Measurements from ENCODE around the gene TNIP2. TPM values are rescaled to one million over a fixed set of nuclear protein-coding genes. Genes with fewer than 3 reads are reported as not detected.

The TNIP2 gene
- total RNA-seq, 6 donors from 2014 or later, result 39.4 to 87.1 (median 60.1) TPM

GRCh38 chr4:2756691-2757350 is 685 bp upstream of the TNIP2 start:
- Histone ChIP-seq H3K27me3 (no peaks in the 10 kb centered on the region), H3K36me3 (peaks cover 0 to 6% (median 3%) of the 10 kb centered on the region in 4 donors), H3K9me3 (no peaks in the 10 kb centered on the region), H3K4me3 (peak overlapping the region in 3 of 4 donors; percentile 79 to 96 (median 85)), H3K27ac (peak overlapping the region in 3 of 4 donors; percentile 59 to 95 (median 80)), H3K4me1 (peaks cover 16 to 37% (median 26%) of the 10 kb centered on the region in 4 donors)
- TF ChIP-seq POLR2AphosphoS5 (IDR thresholded peaks at IDR 0.05), result no peak
- no peak for TF ChIP-seq EP300 (IDR thresholded peaks at IDR 0.05)
- no peak for TF ChIP-seq CTCF (IDR thresholded peaks at IDR 0.05)
- no peak for TF ChIP-seq POLR2A (IDR thresholded peaks at IDR 0.05)
- WGBS, 2 donors, result 75 to 77% methylated on average over 24 to 25 of the region's 25 CpGs
- DNase-seq, result no peak
- no peak for ATAC-seq (ENCODE audit: low FRiP score in 2 of 2)

- Histone ChIP-seq H3K27me3 (no peaks in the 10 kb centered on the region), H3K36me3 (peaks cover 0 to 6% (median 3%) of the 10 kb centered on the region in 4 donors), H3K9me3 (no peaks in the 10 kb centered on the region), H3K4me3 (peak overlapping the region; percentile 43 to 96 (median 82)), H3K4me1 (peaks cover 21 to 37% (median 25%) of the 10 kb centered on the region in 4 donors), H3K27ac (peak overlapping the region; percentile 87 to 95 (median 92))
- WGBS, 2 donors, result 55 to 69% methylated on average over 19 to 23 of the region's 23 CpGs
- ATAC-seq (ENCODE audit: low FRiP score in 2 of 2), result no peak
- TF ChIP-seq CTCF (IDR thresholded peaks at IDR 0.05) (no peak), POLR2A (IDR thresholded peaks at IDR 0.05) (no peak), POLR2AphosphoS5 (IDR thresholded peaks at IDR 0.05) (no peak)
- no peak for DNase-seq
Observed at GRCh38 chr4:2754848-2755819, 1.0 kb downstream of the TNIP2 start.

- DNase-seq, result no peak
- Histone ChIP-seq H3K9me3 (no peaks in the 10 kb centered on the region), H3K27ac (no peak overlapping the region), H3K27me3 (no peaks in the 10 kb centered on the region), H3K36me3 (peaks cover 0 to 11% (median 3%) of the 10 kb centered on the region in 4 donors), H3K4me3 (no peak overlapping the region), H3K4me1 (peaks cover 21 to 37% (median 25%) of the 10 kb centered on the region in 4 donors)
- TF ChIP-seq CTCF (IDR thresholded peaks at IDR 0.05), result no peak
- TF ChIP-seq POLR2A (IDR thresholded peaks at IDR 0.05), result no peak
- TF ChIP-seq POLR2AphosphoS5 (IDR thresholded peaks at IDR 0.05), result no peak
- no peak for TF ChIP-seq EP300 (IDR thresholded peaks at IDR 0.05)
- ATAC-seq (ENCODE audit: low FRiP score in 2 of 2), result no peak
- 76 to 85% methylated on average over 4 of the region's 4 CpGs for WGBS, 2 donors
Observed at GRCh38 chr4:2753436-2753835, 2.7 kb downstream of the TNIP2 start.

- Histone ChIP-seq H3K27ac (no peak overlapping the region), H3K4me1 (peaks cover 29 to 45% (median 35%) of the 10 kb centered on the region in 4 donors), H3K4me3 (no peak overlapping the region), H3K9me3 (no peaks in the 10 kb centered on the region), H3K27me3 (no peaks in the 10 kb centered on the region), H3K36me3 (peaks cover 10 to 31% (median 20%) of the 10 kb centered on the region in 4 donors)
- no peak for ATAC-seq (ENCODE audit: low FRiP score in 2 of 2)
- no peak for TF ChIP-seq EP300 (IDR thresholded peaks at IDR 0.05)
- TF ChIP-seq POLR2A (IDR thresholded peaks at IDR 0.05), result no peak
- no peak for TF ChIP-seq POLR2AphosphoS5 (IDR thresholded peaks at IDR 0.05)
- TF ChIP-seq CTCF (IDR thresholded peaks at IDR 0.05), result no peak
- 75 to 93% methylated on average over 15 to 19 of the region's 19 CpGs for WGBS, 2 donors
- no peak for DNase-seq
Observed at GRCh38 chr4:2750719-2751605, 5.2 kb downstream of the TNIP2 start.

All from upper lobe of left lung (tissue), 6 donors.